Metanephros (tissue), 2 donors: ENCODE data around the gene ART1. TPM values are rescaled to one million over a fixed set of nuclear protein-coding genes. Genes with fewer than 3 reads are reported as not detected.

Experiments used
- small RNA-seq: library from RNA; depleted of rRNA; stranded (forward); fragments of <200 nt; gene quantifications from one replicate; pipeline ENCODE3, GENCODE V24; 2014; ENCODE audit warnings: low replicate concordance
- total RNA-seq: library from RNA; depleted of rRNA; stranded (reverse); fragments of >200 nt; gene quantifications from one replicate; pipeline ENCODE4 v1.2.3, GENCODE V29; 2014

ART1 gene
- 3.3 TPM for total RNA-seq

GRCh38 chr11:3644817-3645235, at the start of gene ART1:
ART1 (plus strand) TSS chr11:3645128; CDS start chr11:3659214, 14,086 bp downstream.

GRCh38 chr11:3641701-3642070, 3.2 kb upstream of the ART1 start, which contains the start of gene ART5:
ART5 (minus strand) TSS chr11:3641992; CDS start chr11:3641862, 130 bp downstream.

GRCh38 chr11:3671334-3672254, 26.7 kb downstream of the ART1 start, which contains the start of gene CHRNA10:
CHRNA10 (minus strand) TSS chr11:3671384; CDS start chr11:3671312, 72 bp downstream.

Small RNA genes within 50 kb of the gene (small RNA-seq; reads per million reads assigned to genes)
- gene RF00019: not detected

Other genes starting within 250 kb of the ART1 start
- gene ART5, start 3.1 kb upstream of the ART1 start, total RNA-seq: 1.8 TPM
- gene CHRNA10, start 26.3 kb downstream of the ART1 start, total RNA-seq: 0.82 TPM
- gene NUP98, start 152.4 kb downstream of the ART1 start, total RNA-seq: 116 TPM
- gene PGAP2, start 163.4 kb downstream of the ART1 start, total RNA-seq: 28.1 TPM
- gene RHOG, start 195.8 kb downstream of the ART1 start, total RNA-seq: 17.7 TPM
- 45.3 TPM for gene STIM1, start 210.5 kb downstream of the ART1 start, total RNA-seq